ENCODE results near the gene EEF1G.

- TF ChIP-seq CTCF (IDR thresholded peaks at IDR 0.05; ENCODE audit: insufficient read depth, low read length, poor library complexity, severe bottlenecking) (no peak), EZH2phosphoT487 (conservative IDR thresholded peaks at IDR 0.05; ENCODE audit: low read length) (no peak)
These were observed 17.4 kb downstream of the EEF1G start for GRCh38 chr11:62556108-62556874.

All from SU-DHL-6 (cell line).